HepG2 (cell line): ENCODE measurements around the gene DNM1L. TPM values are rescaled to one million over a fixed set of nuclear protein-coding genes. Genes with fewer than 3 reads are reported as not detected.

ENCODE experiments used
- ATAC-seq: fragments of 200-7000 bp; cut with Tn5 transposase; 3 replicates; pipeline ENCODE4 v1.9.1; 2020; ENCODE audit warnings: mild to moderate bottlenecking, moderate library complexity
- BruUV-seq: library from RNA; stranded (reverse); fragments of 400-500 nt; replicated peaks from 2 replicates; lab custom pipeline; 2021; lab: Mats Ljungman, UMichigan
- CTCF ChIA-PET: fragments of 300-600 bp; formaldehyde crosslinking; extraction: SDS; loops from one replicate; lab custom pipeline; 2021; ENCODE audit warnings: low total read pairs, inconsistent platforms, low intra/inter-chr PET ratio; lab: Yijun Ruan, JAX
- POLR2A ChIA-PET: fragments of 350-600 bp; sonication (Branson Sonifier 250); formaldehyde crosslinking; loops from one replicate; lab custom pipeline; 2020; ENCODE audit warnings: antibody characterized with exemption, inconsistent platforms; lab: Yijun Ruan, JAX
- DNase-seq: peaks from one replicate; pipeline ENCODE4 v3.0.0-alpha.2; 2015; ENCODE audit warnings: low spot score
- FAIRE-seq: peaks from 3 replicates; lab custom pipeline; 2011; peaks lifted over from hg19 to GRCh38; lab: Jason Lieb, UNC
- H2AFZ ChIP-seq: one replicate; pipeline ENCODE4 v1.6.1; 2011; ENCODE audit warnings: low read length, inconsistent platforms
- H3K27ac ChIP-seq: fragments of 300-600 bp; 3 replicates; pipeline ENCODE4 v1.8.0; 2011; ENCODE audit warnings: mixed run types, mild to moderate bottlenecking, mixed read lengths, low read length, inconsistent platforms; ENCODE audit not compliant: insufficient read depth; ENCODE audit errors: extremely low read length
- H3K27me3 ChIP-seq, 2 experiments: fragments of 200-600 bp in 1 of 2; 2 replicates in 1 of 2; 3 replicates in 1 of 2; pipeline versions ENCODE4 v1.6.0 to v1.8.0; 2011; ENCODE audit warnings: low read length in 2 of 2, mild to moderate bottlenecking in 2 of 2, moderate library complexity in 2 of 2, inconsistent platforms in 1 of 2; ENCODE audit not compliant: insufficient read depth in 2 of 2, control insufficient read depth in 1 of 2
- H3K36me3 ChIP-seq, 2 experiments: fragments of 200-600 bp in 1 of 2; replicated peaks in 1 of 2; 2 replicates in 1 of 2; 3 replicates in 1 of 2; pipeline versions ENCODE4 v1.5.1 to v1.8.0; 2011; ENCODE audit warnings: low read length in 2 of 2, inconsistent platforms in 1 of 2; ENCODE audit not compliant: insufficient read depth in 2 of 2, control insufficient read depth in 1 of 2
- H3K4me1 ChIP-seq: 2 replicates; pipeline ENCODE4 v1.5.1; 2012; ENCODE audit warnings: low read length, inconsistent platforms; ENCODE audit not compliant: insufficient read depth
- H3K4me2 ChIP-seq: 2 replicates; pipeline ENCODE4 v1.6.0; 2011; ENCODE audit warnings: low read depth, low read length, inconsistent platforms
- H3K4me3 ChIP-seq, 3 experiments: fragments of 200-600 bp in 1 of 3; sonication (generic), shearing (Covaris generic) in 1 of 3; replicated peaks in 1 of 3; 2 replicates each; pipeline ENCODE4 v1.5.1; 2011 to 2016; ENCODE audit warnings: low read length in 3 of 3, inconsistent platforms in 2 of 3, low read depth in 2 of 3, mild to moderate bottlenecking in 2 of 3, control low read depth in 1 of 3, mixed read lengths in 1 of 3; ENCODE audit not compliant: insufficient read depth in 1 of 3
- H3K79me2 ChIP-seq: one replicate; pipeline ENCODE4 v1.6.1; 2011; ENCODE audit warnings: low read length, inconsistent platforms; ENCODE audit not compliant: insufficient read depth
- H3K9ac ChIP-seq: 2 replicates; pipeline ENCODE4 v1.6.0; 2011; ENCODE audit warnings: mild to moderate bottlenecking, low read depth, low read length, inconsistent platforms; ENCODE audit not compliant: insufficient read depth
- H3K9me3 ChIP-seq: 2 replicates; pipeline ENCODE4 v1.5.1; 2012; ENCODE audit warnings: mild to moderate bottlenecking, low read length
- H4K20me1 ChIP-seq: 2 replicates; pipeline ENCODE4 v1.6.0; 2011; ENCODE audit warnings: inconsistent platforms, mild to moderate bottlenecking, low read length, moderate library complexity; ENCODE audit not compliant: insufficient read depth
- GTF2F1 ChIP-seq: fragments of 150-350 bp; IDR thresholded peaks from 2 replicates; pipeline ENCODE4 v1.6.1; 2014; ENCODE audit warnings: low read length
- KDM6A ChIP-seq: IDR thresholded peaks from 2 replicates; pipeline ENCODE4 v1.6.1; 2016; ENCODE audit warnings: low read depth
- SETDB1 ChIP-seq: sonication (generic); formaldehyde crosslinking; IDR thresholded peaks from 2 replicates; pipeline ENCODE4 v1.5.1; 2020; ENCODE audit warnings: missing genetic modification reagents, mild to moderate bottlenecking, borderline replicate concordance
- TBP ChIP-seq: sonication (generic); formaldehyde crosslinking; IDR thresholded peaks from 2 replicates; pipeline ENCODE4 v1.5.0; 2020; ENCODE audit warnings: missing genetic modification reagents
- ZNF766 ChIP-seq: sonication (generic); formaldehyde crosslinking; IDR thresholded peaks from 2 replicates; pipeline ENCODE4 v1.5.0; 2020; ENCODE audit warnings: missing genetic modification reagents, borderline replicate concordance
- WGBS: methylation state at CpG from one replicate; pipeline ENCODE4 v1.1.6; 2017; ENCODE audit warnings: low lambda C conversion rate; 5-methylcytosine and 5-hydroxymethylcytosine counted together
- in situ Hi-C: cut with HindIII; loops from 2 replicates; pipeline ENCODE4 v1.10.0; 2017; ENCODE audit warnings: low pct_unique_long_range_greater_than_20kb; ENCODE audit not compliant: extremely low pct_ligation_motif_present
- intact Hi-C: fragments of 100-400 bp; cut with micrococcal nuclease; formaldehyde crosslinking; loops from one replicate; pipeline ENCODE4 v1.10.0; 2022; ENCODE audit not compliant: unreplicated experiment
- polyA plus RNA-seq, 8 experiments: library from polyadenylated mRNA; depleted of rRNA in 3 of 8; stranded (reverse) in 7 of 8; unstranded in 1 of 8; fragments of >200 nt; fragmentation: Illumina TruSeq in 4 of 8; extraction: Trizol in 4 of 8; gene quantifications; 2 replicates each; pipeline versions ENCODE4 v1.2.1 to v1.2.3, GENCODE V29; 2011 to 2016; ENCODE audit warnings: low read depth in 4 of 8, missing spikeins in 1 of 8, mixed read lengths in 1 of 8; ENCODE audit not compliant: insufficient read depth in 1 of 8
- total RNA-seq, 5 experiments: library from RNA; depleted of rRNA; stranded (reverse); fragments of >200 nt; fragmentation: Illumina TruSeq; extraction: Trizol; gene quantifications; 2 replicates each; pipeline ENCODE4 v1.2.3, GENCODE V29; 2016; ENCODE audit warnings: low read depth in 1 of 5

DNM1L gene
- total and polyA plus RNA-seq, 2 of the 13 experiments (the other 11 are each of a cell fraction or from before 2014, with no cell fraction given) = 35.9 to 65.8 TPM

GRCh38 chr12:32757157-32757556 is 78.1 kb downstream of the DNM1L start:
- H3K4me3 ChIP-seq = no peak overlapping the region
- ChIA-PET CTCF (interaction anchor here (2.4 to 2.8 kb wide), 2 partner anchors 162 to 1265 kb away, joined by 14 to 25 read pairs; partner anchors contain the start of gene ALG10), POLR2A (interaction anchor here (1.4 kb wide), 1 partner anchor 1265 kb away, joined by 5 read pairs; the partner anchor contains the start of gene ALG10)
- no peaks in the 10 kb centered on the region for H3K9me3 ChIP-seq
- H3K36me3 ChIP-seq = 0 out of 5 replicates have a peak, but pooled peaks cover 0 to 6% of the 10 kb centered on the region in 2 experiments
- H3K4me2 ChIP-seq = peak overlapping the region; percentile 30
- 20% methylated on average over 3 of the region's 3 CpGs for WGBS
- no peak overlapping the region for H3K27ac ChIP-seq
- H3K79me2 ChIP-seq = peaks cover 26% of the 10 kb centered on the region
- H3K9ac ChIP-seq = no peak overlapping the region
- FAIRE-seq (no peak), ATAC-seq (no peak), DNase-seq (no peak)
- no TSS peak for BruUV-seq
- peaks cover 30% of the 10 kb centered on the region for H3K4me1 ChIP-seq
- H4K20me1 ChIP-seq = no peaks in the 10 kb centered on the region
- peaks cover 0 to 10% of the 10 kb centered on the region in 2 experiments; a peak in 2 of 5 replicates for H3K27me3 ChIP-seq
- intact Hi-C loops = loop anchor here (5.0 to 10.0 kb wide), 3 partner anchors 108 to 648 kb away; no protein-coding TSS in a partner anchor
- no peak overlapping the region for H2AFZ ChIP-seq
- in situ Hi-C loops = loop anchor here (5.0 to 25.0 kb wide), 3 partner anchors 145 to 1265 kb away; partner anchors contain the start of gene ALG10
- no peak for TF ChIP-seq GTF2F1

- intact Hi-C loops (loop anchor here (5.0 kb wide), 1 partner anchor 411 kb away; no protein-coding TSS in a partner anchor), in situ Hi-C loops (loop anchor here (25.0 kb wide), 1 partner anchor 651 kb away; no protein-coding TSS in a partner anchor)
- no peak for ATAC-seq
- Histone ChIP-seq H3K36me3 (no peaks in the 10 kb centered on the region), H3K9ac (no peak overlapping the region), H3K79me2 (no peaks in the 10 kb centered on the region), H2AFZ (no peak overlapping the region), H3K4me3 (no peak overlapping the region), H3K4me1 (peaks cover 9% of the 10 kb centered on the region), H3K27ac (no peak overlapping the region), H3K4me2 (no peak overlapping the region), H3K9me3 (no peaks in the 10 kb centered on the region), H4K20me1 (no peaks in the 10 kb centered on the region), H3K27me3 (peaks cover 0 to 13% of the 10 kb centered on the region in 2 experiments; a peak in 2 of 5 replicates)
- no peak for DNase-seq
- 0% methylated on average over 1 of the region's 1 CpG for WGBS
- no TSS peak for BruUV-seq
- TF ChIP-seq TBP (no peak), KDM6A (no peak), ZNF766 (no peak), SETDB1 (CRISPR knock-in tag) (no peak)
- CTCF ChIA-PET = no interaction called here
- FAIRE-seq = no peak
- POLR2A ChIA-PET = no interaction called here
These were observed 82.6 kb downstream of the DNM1L start for GRCh38 chr12:32761716-32762115.
